GM13977 (cell line): Measurements from ENCODE around the gene SPECC1.
"Not testable (repeated sequence)": the region's sequence is repeated elsewhere in the genome, so short reads cannot be mapped to it uniquely, and the experiment has no call there.

Source experiments
- DNase-seq: peaks from one replicate; pipeline ENCODE4 v3.0.0; 2012; ENCODE audit warnings: low spot score
- in situ Hi-C: fragments of 300-500 bp; cut with MboI; formaldehyde crosslinking; loops from one replicate; pipeline ENCODE4 v1.12.0; 2022; ENCODE audit warnings: low sequenced_read_pairs, low pct_unique_long_range_greater_than_20kb, mixed read lengths, inconsistent platforms; ENCODE audit not compliant: unreplicated experiment
- TF ChIP-seq, protein P1 (sequence below): IDR thresholded peaks from 2 replicates; pipeline ENCODE4 v1.5.1; 2012; ENCODE audit warnings: mild to moderate bottlenecking, control low read depth; ENCODE audit not compliant: insufficient read depth; ENCODE audit errors: extremely low read depth, missing control alignments

The SPECC1 gene

DNA sequence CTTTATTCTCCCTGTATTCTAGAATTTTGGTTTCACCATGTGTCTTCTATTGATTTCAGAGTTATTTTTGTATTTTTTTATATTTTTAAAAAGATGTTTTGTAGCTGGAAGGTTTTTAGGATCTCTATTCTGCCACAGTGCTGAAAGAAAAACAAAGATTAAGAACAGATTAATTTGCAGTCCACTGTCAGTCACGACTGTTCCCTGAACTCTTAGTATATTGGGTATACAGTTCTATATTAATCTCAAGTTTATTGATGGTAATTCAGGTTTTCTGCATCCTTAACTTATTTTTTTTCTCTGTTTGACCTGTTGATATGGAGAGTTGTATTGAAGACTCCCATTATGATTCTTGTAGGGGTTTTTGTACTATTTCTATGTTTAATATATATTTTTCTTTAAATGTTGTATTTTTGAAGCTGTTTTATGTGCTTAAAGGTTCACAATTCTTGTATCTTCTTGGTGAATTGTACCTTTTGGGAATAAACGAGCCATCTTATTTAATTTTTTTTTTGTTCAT lies 2.9 kb downstream of the SPECC1 start:
- no peak for DNase-seq
- in situ Hi-C loops, result no loop called here
- TF ChIP-seq, protein P1, sequence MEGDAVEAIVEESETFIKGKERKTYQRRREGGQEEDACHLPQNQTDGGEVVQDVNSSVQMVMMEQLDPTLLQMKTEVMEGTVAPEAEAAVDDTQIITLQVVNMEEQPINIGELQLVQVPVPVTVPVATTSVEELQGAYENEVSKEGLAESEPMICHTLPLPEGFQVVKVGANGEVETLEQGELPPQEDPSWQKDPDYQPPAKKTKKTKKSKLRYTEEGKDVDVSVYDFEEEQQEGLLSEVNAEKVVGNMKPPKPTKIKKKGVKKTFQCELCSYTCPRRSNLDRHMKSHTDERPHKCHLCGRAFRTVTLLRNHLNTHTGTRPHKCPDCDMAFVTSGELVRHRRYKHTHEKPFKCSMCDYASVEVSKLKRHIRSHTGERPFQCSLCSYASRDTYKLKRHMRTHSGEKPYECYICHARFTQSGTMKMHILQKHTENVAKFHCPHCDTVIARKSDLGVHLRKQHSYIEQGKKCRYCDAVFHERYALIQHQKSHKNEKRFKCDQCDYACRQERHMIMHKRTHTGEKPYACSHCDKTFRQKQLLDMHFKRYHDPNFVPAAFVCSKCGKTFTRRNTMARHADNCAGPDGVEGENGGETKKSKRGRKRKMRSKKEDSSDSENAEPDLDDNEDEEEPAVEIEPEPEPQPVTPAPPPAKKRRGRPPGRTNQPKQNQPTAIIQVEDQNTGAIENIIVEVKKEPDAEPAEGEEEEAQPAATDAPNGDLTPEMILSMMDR, result no peak

DNA sequence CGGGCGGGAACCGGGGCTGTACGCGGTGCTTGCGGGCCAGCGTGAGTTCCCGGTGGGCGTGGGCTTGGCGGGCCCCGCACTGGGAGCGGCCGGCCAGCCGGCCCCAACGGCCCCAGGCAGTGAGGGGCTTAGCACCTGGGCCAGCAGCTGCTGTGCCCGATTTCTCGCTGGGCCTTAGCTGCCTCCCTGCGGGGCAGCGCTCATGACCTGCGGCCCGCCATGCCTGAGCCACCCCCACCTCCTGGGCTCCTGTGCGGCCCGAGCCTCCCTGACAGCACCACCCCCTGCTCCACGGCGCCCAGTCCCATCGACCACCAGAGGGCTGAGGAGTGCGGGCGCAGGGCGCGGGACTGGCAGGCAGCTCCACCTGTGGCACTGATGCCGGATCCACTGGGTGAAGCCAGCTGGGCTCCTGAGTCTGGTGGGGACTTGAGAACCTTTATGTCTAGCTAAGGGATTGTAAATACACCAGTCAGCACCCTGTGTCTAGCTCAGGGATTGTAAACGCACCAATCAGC lies 7.4 kb downstream of the SPECC1 start:
- in situ Hi-C loops, DNase-seq: not testable (repeated sequence)

DNA sequence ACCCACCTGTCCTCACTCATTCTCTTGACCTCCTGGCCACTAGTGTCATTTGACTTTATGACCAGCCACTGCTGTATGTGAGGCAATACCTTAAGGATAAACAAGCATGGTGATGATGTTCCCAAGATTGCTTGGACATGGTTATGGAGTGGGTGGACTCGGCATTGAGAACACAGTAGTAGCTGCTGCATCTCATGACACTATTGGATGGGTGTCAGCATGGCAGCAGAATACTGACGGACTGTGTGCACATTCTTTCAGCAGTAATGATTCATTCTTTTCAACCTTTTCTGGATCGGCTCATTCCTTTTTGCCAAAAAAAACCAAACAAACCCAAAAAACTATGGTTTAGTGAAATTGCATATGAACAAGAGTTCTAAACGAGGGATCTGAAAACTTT lies 13.5 kb downstream of the SPECC1 start:
- no peak for DNase-seq
- TF ChIP-seq, protein P1, result no peak
- in situ Hi-C loops, result no loop called here

DNA sequence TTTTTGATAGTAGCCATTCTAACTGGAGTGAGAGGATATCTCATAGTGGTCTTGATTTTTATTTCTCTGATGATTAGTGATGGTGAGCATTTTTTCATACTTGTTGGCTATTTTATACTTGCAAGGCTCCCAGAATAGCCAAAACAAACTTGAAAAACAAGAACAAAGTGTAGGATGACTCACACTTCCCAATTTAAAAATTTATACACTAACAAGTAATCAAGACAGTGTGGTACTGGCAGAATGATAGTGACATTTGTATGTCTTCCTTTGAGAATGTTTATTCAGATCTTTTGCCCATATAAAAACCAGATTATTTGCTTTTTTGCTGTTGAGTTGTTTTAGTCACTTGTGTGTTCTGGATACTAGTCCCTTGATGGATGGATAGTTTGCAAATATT lies 17.8 kb downstream of the SPECC1 start:
- no peak for DNase-seq
- TF ChIP-seq, protein P1, result no peak
- in situ Hi-C loops, result no loop called here

DNA sequence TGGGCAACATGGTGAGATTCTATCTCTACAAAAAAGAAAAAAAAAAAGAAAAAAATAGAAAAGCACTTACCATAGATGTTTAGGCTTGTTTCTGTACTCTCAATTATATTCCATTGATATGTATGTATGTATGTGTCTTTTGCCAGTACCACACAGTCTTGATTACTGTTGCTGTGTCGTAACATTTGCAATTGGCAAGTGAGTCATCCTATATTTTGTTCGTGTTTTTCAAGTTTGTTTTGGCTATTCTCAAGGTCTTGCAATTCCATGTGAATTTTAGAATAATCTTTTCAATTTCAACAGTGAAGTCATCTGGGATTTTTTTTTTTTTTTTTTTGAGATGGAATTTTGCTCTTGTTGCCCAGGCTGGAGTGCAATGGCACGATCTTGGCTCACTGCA lies 19.3 kb downstream of the SPECC1 start:
- in situ Hi-C loops, result no loop called here
- DNase-seq, result no peak

DNA sequence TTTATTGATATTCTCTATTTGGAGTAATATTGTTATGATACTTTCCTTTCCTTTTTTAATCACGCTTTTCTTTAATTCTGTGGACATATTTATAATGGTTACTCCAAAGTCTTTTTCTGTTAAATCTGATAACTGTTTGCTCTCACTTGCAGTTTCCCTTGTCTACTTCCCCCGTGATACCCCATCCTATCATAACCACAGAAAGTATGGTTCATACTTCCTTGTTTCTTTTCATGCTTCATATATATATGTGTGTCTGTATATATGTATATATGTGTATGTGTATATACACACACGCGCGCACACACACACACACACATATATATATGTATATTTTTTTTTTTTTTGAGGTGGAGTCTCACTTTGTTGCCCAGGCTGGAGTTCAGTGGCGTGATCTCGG lies 23.5 kb downstream of the SPECC1 start:
- no peak for DNase-seq
- TF ChIP-seq, protein P1, result no peak
- in situ Hi-C loops, result no loop called here

More for the DNA sequence above, 19.3 kb downstream of the SPECC1 start:
- TF ChIP-seq, protein P1, result no peak

DNA sequence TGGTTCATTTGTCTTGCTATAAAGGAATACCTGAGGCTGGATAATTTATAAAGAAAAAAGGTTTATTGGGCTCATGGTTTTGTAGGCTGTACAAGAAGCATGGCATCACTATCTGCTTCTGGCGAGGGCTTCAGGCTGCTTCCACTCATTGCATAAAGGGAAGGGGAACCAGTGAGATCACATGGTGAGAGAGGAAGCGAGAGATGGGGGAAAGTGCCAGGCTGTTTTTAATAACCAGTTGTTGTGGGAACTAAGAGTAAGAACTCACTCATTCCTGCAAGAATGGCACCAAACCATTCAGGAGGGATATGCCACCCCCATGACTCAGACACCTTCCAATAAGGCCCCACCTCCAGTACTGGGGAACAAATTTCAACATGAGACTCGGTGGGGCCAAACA lies 24.3 kb downstream of the SPECC1 start:
- in situ Hi-C loops, result no loop called here
- TF ChIP-seq, protein P1, result no peak
- no peak for DNase-seq
